SU-DHL-6 (cell line): ENCODE data around the gene PRRC2B.

ENCODE experiments used
- EZH2phosphoT487 ChIP-seq: fragments of 200-600 bp; sonication (generic), shearing (Covaris generic); conservative IDR thresholded peaks from 2 replicates; pipeline ENCODE4 v1.6.1; 2018; ENCODE audit warnings: mild to moderate bottlenecking, antibody characterized with exemption, low read length, moderate library complexity, mixed read lengths
- TF ChIP-seq, protein P1 (sequence below): fragments of 200-600 bp; sonication (generic); IDR thresholded peaks from one replicate; pipeline ENCODE4 v1.5.1; 2017; ENCODE audit warnings: antibody characterized with exemption, mild to moderate bottlenecking, low read length, moderate library complexity; ENCODE audit not compliant: insufficient read depth, poor library complexity, severe bottlenecking

DNA sequence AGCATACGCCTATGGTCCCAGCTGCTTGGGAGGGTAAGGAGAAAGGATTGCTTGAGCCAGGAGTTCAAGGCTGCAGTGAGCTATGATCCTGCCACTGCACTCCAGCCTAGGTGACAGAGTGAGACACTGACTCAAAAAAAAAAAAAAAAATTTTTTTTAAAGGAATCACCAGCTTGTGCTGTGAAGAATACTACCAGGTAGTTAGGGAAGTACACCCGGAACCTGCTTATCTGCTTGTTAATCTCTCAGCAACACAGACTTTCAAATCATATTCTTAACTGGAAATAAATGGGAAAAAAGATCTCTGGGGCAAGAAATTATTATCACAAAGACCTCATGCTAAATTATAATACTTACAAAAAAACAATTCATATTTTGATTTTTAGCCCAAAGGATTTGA, 26.4 kb upstream of the PRRC2B start:
- no peak for TF ChIP-seq EZH2phosphoT487
- TF ChIP-seq, protein P1, sequence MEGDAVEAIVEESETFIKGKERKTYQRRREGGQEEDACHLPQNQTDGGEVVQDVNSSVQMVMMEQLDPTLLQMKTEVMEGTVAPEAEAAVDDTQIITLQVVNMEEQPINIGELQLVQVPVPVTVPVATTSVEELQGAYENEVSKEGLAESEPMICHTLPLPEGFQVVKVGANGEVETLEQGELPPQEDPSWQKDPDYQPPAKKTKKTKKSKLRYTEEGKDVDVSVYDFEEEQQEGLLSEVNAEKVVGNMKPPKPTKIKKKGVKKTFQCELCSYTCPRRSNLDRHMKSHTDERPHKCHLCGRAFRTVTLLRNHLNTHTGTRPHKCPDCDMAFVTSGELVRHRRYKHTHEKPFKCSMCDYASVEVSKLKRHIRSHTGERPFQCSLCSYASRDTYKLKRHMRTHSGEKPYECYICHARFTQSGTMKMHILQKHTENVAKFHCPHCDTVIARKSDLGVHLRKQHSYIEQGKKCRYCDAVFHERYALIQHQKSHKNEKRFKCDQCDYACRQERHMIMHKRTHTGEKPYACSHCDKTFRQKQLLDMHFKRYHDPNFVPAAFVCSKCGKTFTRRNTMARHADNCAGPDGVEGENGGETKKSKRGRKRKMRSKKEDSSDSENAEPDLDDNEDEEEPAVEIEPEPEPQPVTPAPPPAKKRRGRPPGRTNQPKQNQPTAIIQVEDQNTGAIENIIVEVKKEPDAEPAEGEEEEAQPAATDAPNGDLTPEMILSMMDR = no peak
